PFSK-1 (cell line): ENCODE measurements around the gene TMEM126B.

Experiments used
- FOXP2 ChIP-seq: optimal IDR thresholded peaks from 2 replicates; pipeline ENCODE3; 2011; ENCODE audit warnings: borderline replicate concordance, control low read depth, inconsistent platforms; ENCODE audit not compliant: insufficient read depth; ENCODE audit errors: extremely low read length, extremely low read depth
- POLR2AphosphoS5 ChIP-seq: IDR thresholded peaks from 2 replicates; pipeline ENCODE4 v1.6.1; 2012; ENCODE audit warnings: low read depth, mild to moderate bottlenecking, control low read depth, low read length, moderate library complexity
- REST ChIP-seq, 2 experiments: IDR thresholded peaks; 2 replicates each; pipeline versions ENCODE4 v1.6.1 to v1.8.0; 2011 to 2012; ENCODE audit warnings: low read depth in 2 of 2, low read length in 2 of 2, control low read depth in 1 of 2, inconsistent platforms in 1 of 2, mild to moderate bottlenecking in 1 of 2, moderate library complexity in 1 of 2; ENCODE audit not compliant: insufficient read depth in 1 of 2
- SIN3A ChIP-seq: IDR thresholded peaks from 2 replicates; pipeline ENCODE4 v1.6.1; 2012; ENCODE audit warnings: mild to moderate bottlenecking, low read length, moderate library complexity, borderline replicate concordance; ENCODE audit not compliant: insufficient read depth
- TAF1 ChIP-seq: IDR thresholded peaks from 2 replicates; pipeline ENCODE4 v1.6.1; 2012; ENCODE audit warnings: low read length, control low read depth, borderline replicate concordance; ENCODE audit not compliant: insufficient read depth

The TMEM126B gene

GRCh38 chr11:85685125-85685819 lies 56.9 kb downstream of the TMEM126B start:
- TF ChIP-seq FOXP2, result no peak
- 0 out of 4 replicates have a peak, but pooled peaks of 1 of the 2 experiments have one; percentile 40 for TF ChIP-seq REST (IDR thresholded peaks at IDR 0.05; ENCODE audit: insufficient read depth in 1 of 2, low read depth in 2 of 2, low read length in 2 of 2)
- no peak for TF ChIP-seq SIN3A
- TF ChIP-seq TAF1, result no peak
- no peak for TF ChIP-seq POLR2AphosphoS5

GRCh38 chr11:85685820-85686459 lies 57.5 kb downstream of the TMEM126B start, which contains the start of gene CCDC89:
CCDC89 (minus strand) TSS chr11:85686195; CDS start chr11:85686130, 65 bp downstream.
- no peak for TF ChIP-seq POLR2AphosphoS5
- no peak for TF ChIP-seq FOXP2
- no peak for TF ChIP-seq SIN3A
- TF ChIP-seq TAF1, result no peak
- TF ChIP-seq REST (IDR thresholded peaks at IDR 0.05; ENCODE audit: insufficient read depth in 1 of 2, low read depth in 2 of 2, low read length in 2 of 2), result no peak
